NCI-H526 (cell line): Measurements from ENCODE around the gene OAT.

Experiments
- DNase-seq, 2 experiments: peaks; one replicate each; lab custom pipeline; 2025; lab: John Stamatoyannopoulos, UW

The OAT gene

GRCh38 chr10:124403548-124403947 lies 15.2 kb downstream of the OAT start:
- DNase-seq = peak; percentile 72 to 85

GRCh38 chr10:124402273-124402672 lies 16.4 kb downstream of the OAT start:
- no peak for DNase-seq

GRCh38 chr10:124401633-124402032 lies 17.1 kb downstream of the OAT start:
- no peak for DNase-seq

GRCh38 chr10:124394583-124394982 lies 24.1 kb downstream of the OAT start:
- DNase-seq = peak in 1 of 2 experiments; percentile 17

- DNase-seq = no peak
Observed at GRCh38 chr10:124392626-124393342, 25.9 kb downstream of the OAT start.

GRCh38 chr10:124390471-124391187 lies 28.1 kb downstream of the OAT start:
- no peak for DNase-seq

GRCh38 chr10:124389613-124390361 lies 28.9 kb downstream of the OAT start:
- peak; percentile 13 to 48 for DNase-seq

GRCh38 chr10:124388823-124389612 lies 29.7 kb downstream of the OAT start:
- peak; percentile 13 to 88 for DNase-seq

- no peak for DNase-seq
Observed at GRCh38 chr10:124388476-124388822, 30.3 kb downstream of the OAT start.

GRCh38 chr10:124387078-124387874 lies 31.4 kb downstream of the OAT start:
- DNase-seq = peak in 1 of 2 experiments; percentile 13

- no peak for DNase-seq
Observed at GRCh38 chr10:124386186-124387077, 32.3 kb downstream of the OAT start.

- no peak for DNase-seq
Observed at GRCh38 chr10:124385627-124386185, 33.0 kb downstream of the OAT start.

- no peak for DNase-seq
Observed at GRCh38 chr10:124384591-124385190, 34.0 kb downstream of the OAT start.

- DNase-seq = peak in 1 of 2 experiments; percentile 9
Observed at GRCh38 chr10:124384172-124384571, 34.6 kb downstream of the OAT start.

GRCh38 chr10:124383496-124383895 lies 35.2 kb downstream of the OAT start:
- no peak for DNase-seq

GRCh38 chr10:124381011-124381611 lies 37.6 kb downstream of the OAT start:
- no peak for DNase-seq

GRCh38 chr10:124380256-124380995 lies 38.3 kb downstream of the OAT start:
- DNase-seq = no peak

- no peak for DNase-seq
Observed at GRCh38 chr10:124379609-124380193, 39.0 kb downstream of the OAT start.
